Inferior parietal cortex (tissue), 1 donor: Measurements from ENCODE around the gene ACR.

ENCODE experiments used
- DNase-seq: peaks from one replicate; pipeline ENCODE4 v3.0.0-alpha.2; 2016; ENCODE audit errors: extremely low spot score

Gene ACR

GRCh38 chr22:50717709-50718351 lies 20.2 kb upstream of the ACR start:
- DNase-seq = no peak

- DNase-seq = no peak
Measured at GRCh38 chr22:50718352-50718709, 19.7 kb upstream of the ACR start.

DNA sequence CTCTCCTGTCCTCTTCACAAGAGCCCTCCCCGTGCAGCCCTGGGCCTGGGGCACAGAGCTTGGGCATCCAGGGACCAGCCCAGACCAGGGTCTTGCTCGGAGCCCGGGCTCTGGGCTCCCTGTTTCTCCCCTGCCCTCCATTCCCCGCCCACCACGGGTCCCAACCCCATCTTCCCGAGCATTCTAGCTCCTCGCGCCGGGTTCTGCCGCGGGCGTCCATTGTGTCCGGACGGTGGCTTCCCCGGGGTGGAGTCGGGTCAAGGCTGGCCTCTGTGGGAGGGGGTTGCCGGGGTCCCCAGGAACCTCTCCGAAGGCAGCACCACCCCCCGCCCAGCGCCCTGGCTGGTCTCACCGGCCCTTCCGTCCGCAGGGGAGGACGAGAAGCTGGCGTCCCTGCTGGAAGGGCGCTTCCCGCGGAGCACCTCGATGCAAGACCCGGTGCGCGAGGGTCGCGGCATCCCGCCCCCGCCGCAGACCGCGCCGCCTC lies 18.1 kb upstream of the ACR start:
- no peak for DNase-seq

DNA sequence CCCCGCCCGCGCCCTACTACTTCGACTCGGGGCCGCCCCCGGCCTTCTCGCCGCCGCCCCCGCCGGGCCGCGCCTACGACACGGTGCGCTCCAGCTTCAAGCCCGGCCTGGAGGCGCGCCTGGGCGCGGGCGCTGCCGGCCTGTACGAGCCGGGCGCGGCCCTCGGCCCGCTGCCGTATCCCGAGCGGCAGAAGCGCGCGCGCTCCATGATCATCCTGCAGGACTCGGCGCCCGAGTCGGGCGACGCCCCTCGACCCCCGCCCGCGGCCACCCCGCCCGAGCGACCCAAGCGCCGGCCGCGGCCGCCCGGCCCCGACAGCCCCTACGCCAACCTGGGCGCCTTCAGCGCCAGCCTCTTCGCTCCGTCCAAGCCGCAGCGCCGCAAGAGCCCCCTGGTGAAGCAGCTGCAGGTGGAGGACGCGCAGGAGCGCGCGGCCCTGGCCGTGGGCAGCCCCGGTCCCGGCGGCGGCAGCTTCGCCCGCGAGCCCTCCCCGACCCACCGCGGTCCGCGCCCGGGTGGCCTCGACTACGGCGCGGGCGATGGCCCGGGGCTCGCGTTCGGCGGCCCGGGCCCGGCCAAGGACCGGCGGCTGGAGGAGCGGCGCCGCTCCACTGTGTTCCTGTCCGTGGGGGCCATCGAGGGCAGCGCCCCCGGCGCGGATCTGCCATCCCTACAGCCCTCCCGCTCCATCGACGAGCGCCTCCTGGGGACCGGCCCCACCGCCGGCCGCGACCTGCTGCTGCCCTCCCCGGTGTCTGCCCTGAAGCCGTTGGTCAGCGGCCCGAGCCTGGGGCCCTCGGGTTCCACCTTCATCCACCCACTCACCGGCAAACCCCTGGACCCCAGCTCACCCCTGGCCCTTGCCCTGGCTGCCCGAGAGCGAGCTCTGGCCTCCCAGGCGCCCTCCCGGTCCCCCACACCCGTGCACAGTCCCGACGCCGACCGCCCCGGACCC lies 17.4 kb upstream of the ACR start:
- no peak for DNase-seq

- no peak for DNase-seq
Measured at GRCh38 chr22:50721257-50721844, 16.7 kb upstream of the ACR start.

GRCh38 chr22:50722048-50722701 lies 15.8 kb upstream of the ACR start:
- DNase-seq = no peak

- no peak for DNase-seq
Measured at GRCh38 chr22:50722716-50723428, 15.1 kb upstream of the ACR start.

DNA sequence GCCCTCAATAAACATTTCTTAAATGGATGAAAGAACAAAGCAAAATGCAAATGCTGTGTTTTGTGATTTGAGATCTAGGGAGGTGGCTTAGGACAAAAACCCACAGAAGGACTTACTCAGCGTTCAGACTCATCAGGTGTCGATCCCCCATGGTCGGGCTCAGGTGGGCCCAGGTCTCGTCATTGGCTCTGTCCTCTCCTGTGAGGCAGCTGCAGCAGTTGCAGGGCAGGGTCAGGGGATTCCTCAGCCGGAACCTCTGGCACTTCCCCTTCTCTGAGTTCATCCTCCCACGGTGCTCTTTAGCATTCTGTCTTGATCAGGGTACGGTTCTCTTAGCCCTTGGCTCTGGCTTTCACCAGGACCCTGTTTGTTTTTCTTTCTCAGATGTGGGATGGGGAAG lies 14.0 kb upstream of the ACR start:
- no peak for DNase-seq

- DNase-seq = no peak
Measured at GRCh38 chr22:50724616-50725015, 13.4 kb upstream of the ACR start.

- DNase-seq = no peak
Measured at GRCh38 chr22:50725597-50725996, 12.4 kb upstream of the ACR start.

- no peak for DNase-seq
Measured at GRCh38 chr22:50726643-50727340, 11.2 kb upstream of the ACR start.

GRCh38 chr22:50727678-50728522 lies 10.1 kb upstream of the ACR start:
- DNase-seq = no peak

- DNase-seq = no peak
Measured at GRCh38 chr22:50728523-50728931, 9.5 kb upstream of the ACR start.

- no peak for DNase-seq
Measured at GRCh38 chr22:50729391-50730012, 8.5 kb upstream of the ACR start.

DNA sequence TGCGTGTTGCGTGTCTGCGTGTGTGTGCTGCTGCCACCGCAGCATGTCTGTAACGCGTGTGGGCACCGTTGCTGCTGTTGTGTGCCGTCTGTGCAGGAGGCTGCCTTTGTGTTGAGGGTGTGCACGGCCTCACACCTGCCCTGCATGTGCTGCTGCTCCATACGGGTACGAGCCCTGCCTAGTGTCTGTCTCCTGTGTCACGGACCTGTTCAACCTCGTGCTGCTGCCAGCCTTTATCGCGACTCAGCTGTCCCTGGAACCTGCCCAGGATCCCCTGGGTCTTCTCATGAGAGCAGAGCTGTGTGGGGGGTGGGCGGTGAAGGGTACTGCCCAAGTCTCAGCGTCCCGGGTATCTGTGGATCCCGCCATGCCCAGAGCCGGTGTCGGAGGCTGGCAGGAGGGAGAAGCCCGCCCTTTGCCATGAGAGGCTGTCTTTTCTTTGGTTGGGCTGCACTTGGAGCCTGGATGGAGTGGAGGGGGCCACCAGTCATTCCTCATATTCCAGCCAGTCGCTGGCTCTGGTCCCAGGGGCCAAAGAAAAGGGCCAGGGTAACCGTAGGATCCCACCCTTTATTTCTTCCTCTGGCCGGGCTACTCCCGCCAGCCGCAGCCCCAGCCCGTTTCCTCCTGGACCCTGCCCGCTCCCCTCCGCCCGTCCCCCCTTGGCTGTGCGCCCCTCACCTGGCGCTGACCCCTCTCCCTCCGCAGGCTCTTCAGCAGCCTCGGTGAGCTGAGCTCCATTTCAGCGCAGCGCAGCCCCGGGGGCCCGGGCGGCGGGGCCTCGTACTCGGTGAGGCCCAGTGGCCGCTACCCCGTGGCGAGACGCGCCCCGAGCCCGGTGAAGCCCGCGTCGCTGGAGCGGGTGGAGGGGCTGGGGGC lies 7.8 kb upstream of the ACR start:
- DNase-seq = no peak

- DNase-seq = no peak
Measured at GRCh38 chr22:50730941-50731661, 6.9 kb upstream of the ACR start.

DNA sequence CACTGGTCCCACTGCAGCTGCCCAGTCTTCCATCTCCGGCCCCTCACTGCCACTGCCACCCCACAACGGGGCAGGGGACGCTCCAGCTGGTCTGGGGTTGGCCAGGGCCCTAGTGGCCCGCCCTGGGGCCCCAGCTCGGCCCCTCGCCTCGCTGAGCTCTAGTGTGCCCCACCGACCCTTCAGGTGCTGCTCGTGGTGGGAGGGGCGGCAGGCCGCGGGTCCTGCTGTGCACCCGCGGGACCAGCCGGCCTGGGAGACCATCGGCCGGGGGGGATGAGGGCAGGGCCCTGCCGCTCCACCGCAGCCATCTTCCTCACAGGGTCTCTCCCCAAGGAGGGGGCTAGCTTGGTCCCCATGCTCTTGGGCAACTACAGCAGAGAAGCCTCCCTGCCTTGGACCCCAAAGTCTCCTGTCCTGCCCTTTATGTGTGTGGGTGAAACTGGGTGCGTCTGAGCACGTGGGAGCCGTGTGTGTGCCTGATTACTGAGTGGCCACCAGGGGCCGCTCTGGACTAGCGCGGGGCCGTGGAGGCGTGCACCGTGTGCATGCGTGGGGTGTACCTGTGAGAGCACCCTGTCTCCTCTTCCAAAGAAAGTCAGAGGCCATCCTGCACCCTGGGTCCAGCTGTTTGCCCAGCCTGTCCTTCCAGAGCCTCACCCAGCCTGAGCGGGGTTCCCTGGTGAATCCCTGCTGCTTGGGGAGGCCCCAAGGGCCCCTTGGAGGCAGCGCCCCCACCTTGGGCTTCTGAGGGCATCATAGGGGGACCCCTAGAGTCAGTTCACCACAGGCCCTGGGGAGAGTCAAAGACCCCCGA lies 6.0 kb upstream of the ACR start:
- peak; percentile 58 for DNase-seq
